SK-N-SH (cell line): ENCODE data around the gene ZNF17.

Source experiments
- CTCF ChIP-seq: fragments of 200-600 bp; sonication (generic); IDR thresholded peaks from 2 replicates; pipeline ENCODE4 v1.6.1; 2017; ENCODE audit warnings: antibody characterized with exemption, mild to moderate bottlenecking, moderate library complexity
- MAX ChIP-seq: IDR thresholded peaks from 2 replicates; pipeline ENCODE4 v1.4.0; 2012; ENCODE audit warnings: low read depth
- SIN3A ChIP-seq: IDR thresholded peaks from 2 replicates; pipeline ENCODE4 v1.6.1; 2012; ENCODE audit warnings: low read depth, mild to moderate bottlenecking, low read length, moderate library complexity, borderline replicate concordance
- TAF1 ChIP-seq: IDR thresholded peaks from 2 replicates; pipeline ENCODE4 v1.6.1; 2012; ENCODE audit warnings: low read depth, mild to moderate bottlenecking, low read length, moderate library complexity, borderline replicate concordance
- YY1 ChIP-seq: IDR thresholded peaks from 2 replicates; pipeline ENCODE4 v1.4.0; 2012; ENCODE audit warnings: low read depth, mild to moderate bottlenecking

DNA sequence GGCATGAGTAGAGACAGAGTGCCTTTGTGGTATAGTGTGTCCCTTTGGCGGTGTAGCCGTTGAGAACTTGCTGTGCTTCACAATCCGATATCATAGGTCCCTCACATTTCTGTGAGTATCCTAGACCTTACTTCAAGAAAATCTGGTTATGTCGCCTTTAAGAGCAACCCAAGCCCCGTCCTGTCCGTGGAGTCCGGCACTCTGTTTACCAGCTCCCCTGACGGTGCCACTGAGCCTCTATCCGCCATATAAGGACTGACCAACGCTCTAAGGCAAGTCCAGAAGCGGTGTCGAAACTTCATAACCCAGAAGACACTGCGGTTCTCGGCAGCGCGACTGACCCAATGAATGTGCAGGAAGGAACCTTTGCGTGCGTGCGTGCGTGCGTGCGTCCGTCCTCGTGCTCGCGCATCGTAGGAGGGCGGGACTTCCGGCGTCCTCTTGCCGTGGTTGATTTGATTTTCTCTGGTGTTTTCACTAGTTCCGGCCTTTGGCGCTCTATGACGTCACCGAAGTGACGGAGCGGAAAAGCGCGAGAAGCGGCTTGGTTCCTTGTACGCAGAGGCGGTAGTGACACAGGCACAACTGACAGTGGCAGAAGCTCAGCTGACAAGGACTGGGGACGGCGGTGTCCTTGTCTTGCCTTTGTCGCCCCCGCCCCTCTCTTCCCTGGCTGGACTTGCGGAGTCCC, 47.8 kb upstream of the ZNF17 start, which contains the start of the genes TRAPPC2B and ZNF547:
- no peak for TF ChIP-seq CTCF
- peak; percentile 81 for TF ChIP-seq MAX
- peak; percentile 83 for TF ChIP-seq SIN3A
- peak; percentile 83 for TF ChIP-seq YY1
- peak; percentile 83 for TF ChIP-seq TAF1
